HEK293 (cell line): ENCODE data around the gene IFI30.

Experiments
- CTCF ChIA-PET: fragments of 350-600 bp; formaldehyde crosslinking; extraction: SDS; loops from one replicate; lab custom pipeline; 2021; ENCODE audit warnings: antibody characterized with exemption; lab: Yijun Ruan, JAX
- POLR2A ChIA-PET: fragments of 300-600 bp; formaldehyde crosslinking; extraction: SDS; loops from one replicate; lab custom pipeline; 2020; ENCODE audit warnings: antibody characterized with exemption, inconsistent platforms; lab: Yijun Ruan, JAX
- H3K27ac ChIP-seq: fragments of 200-500 bp; sonication (Bioruptor generic); 2 replicates; pipeline ENCODE4 v1.5.1; 2014; ENCODE audit warnings: low read depth, low read length, control low read depth, inconsistent platforms; ENCODE audit errors: extremely low read depth
- H3K36me3 ChIP-seq, 2 experiments: fragments of 200-500 bp in 1 of 2; sonication (Bioruptor generic) in 1 of 2; 1 replicate in 1 of 2; 2 replicates in 1 of 2; pipeline ENCODE4 v1.5.1; 2014 to 2017; ENCODE audit warnings: inconsistent platforms in 2 of 2, low read length in 2 of 2; ENCODE audit not compliant: control insufficient read depth in 2 of 2, insufficient read depth in 1 of 2
- H3K4me1 ChIP-seq: fragments of 200-500 bp; sonication (Bioruptor generic); 2 replicates; pipeline ENCODE4 v1.5.1; 2014; ENCODE audit warnings: mild to moderate bottlenecking, low read length, inconsistent platforms; ENCODE audit not compliant: control insufficient read depth, insufficient read depth
- H3K4me3 ChIP-seq: 2 replicates; pipeline ENCODE4 v1.5.1; 2011; ENCODE audit warnings: low read depth, mild to moderate bottlenecking, control low read depth, low read length, moderate library complexity
- H3K9me3 ChIP-seq: fragments of 200-500 bp; sonication (Bioruptor generic); 2 replicates; pipeline ENCODE4 v1.5.1; 2014; ENCODE audit warnings: low read depth, low read length, inconsistent platforms; ENCODE audit not compliant: control insufficient read depth, insufficient read depth
- BCL11B ChIP-seq: fragments of 450-650 bp; formaldehyde crosslinking; IDR thresholded peaks from 2 replicates; pipeline ENCODE4 v1.5.1; 2016; ENCODE audit warnings: low read depth, missing biosample characterization, missing genetic modification characterization
- EGR2 ChIP-seq: fragments of 450-650 bp; formaldehyde crosslinking; IDR thresholded peaks from 2 replicates; pipeline ENCODE4 v1.5.1; 2016; ENCODE audit warnings: low read depth, missing biosample characterization, missing genetic modification characterization
- KLF9 ChIP-seq: fragments of 450-650 bp; formaldehyde crosslinking; IDR thresholded peaks from 2 replicates; pipeline ENCODE4 v1.5.1; 2016; ENCODE audit warnings: missing biosample characterization, missing genetic modification characterization, low read depth
- PBX3 ChIP-seq: sonication (generic); formaldehyde crosslinking; IDR thresholded peaks from 2 replicates; pipeline ENCODE4 v1.8.1; 2022; ENCODE audit warnings: mild to moderate bottlenecking, moderate library complexity, missing genetic modification reagents
- PRDM1 ChIP-seq: fragments of 450-650 bp; formaldehyde crosslinking; IDR thresholded peaks from 2 replicates; pipeline ENCODE4; 2016; ENCODE audit warnings: missing biosample characterization, missing genetic modification characterization
- REST ChIP-seq: fragments of 450-650 bp; formaldehyde crosslinking; IDR thresholded peaks from 2 replicates; pipeline ENCODE4 v1.5.1; 2016; ENCODE audit warnings: missing biosample characterization, missing genetic modification characterization
- ZFHX2 ChIP-seq: fragments of 450-650 bp; formaldehyde crosslinking; conservative IDR thresholded peaks from 2 replicates; pipeline ENCODE4 v1.5.1; 2016; ENCODE audit warnings: missing biosample characterization, missing genetic modification characterization
- ZFP3 ChIP-seq: fragments of 450-650 bp; formaldehyde crosslinking; IDR thresholded peaks from 2 replicates; pipeline ENCODE4 v1.5.1; 2016; ENCODE audit warnings: low read depth, missing biosample characterization, missing genetic modification characterization
- ZNF175 ChIP-seq: fragments of 450-650 bp; formaldehyde crosslinking; IDR thresholded peaks from 2 replicates; pipeline ENCODE4 v1.5.1; 2016; ENCODE audit warnings: missing biosample characterization, missing genetic modification characterization
- ZNF184 ChIP-seq: fragments of 450-650 bp; IDR thresholded peaks from 2 replicates; pipeline ENCODE4 v1.5.1; 2018; ENCODE audit warnings: missing biosample characterization, mild to moderate bottlenecking, missing genetic modification characterization
- ZNF239 ChIP-seq: fragments of 450-650 bp; formaldehyde crosslinking; IDR thresholded peaks from 2 replicates; pipeline ENCODE4 v1.5.1; 2016; ENCODE audit warnings: missing biosample characterization, missing genetic modification characterization
- ZNF473 ChIP-seq: fragments of 450-650 bp; formaldehyde crosslinking; IDR thresholded peaks from 2 replicates; pipeline ENCODE4 v1.5.1; 2017; ENCODE audit warnings: missing biosample characterization, missing genetic modification characterization
- ZNF600 ChIP-seq: fragments of 450-650 bp; formaldehyde crosslinking; IDR thresholded peaks from 2 replicates; pipeline ENCODE4 v1.5.1; 2016; ENCODE audit warnings: missing biosample characterization, missing genetic modification characterization
- ZNF639 ChIP-seq: fragments of 450-650 bp; formaldehyde crosslinking; IDR thresholded peaks from 2 replicates; pipeline ENCODE4 v1.5.1; 2016; ENCODE audit warnings: missing biosample characterization, missing genetic modification characterization
- ZNF660 ChIP-seq: fragments of 450-650 bp; IDR thresholded peaks from 2 replicates; pipeline ENCODE4 v1.5.1; 2018; ENCODE audit warnings: missing biosample characterization, mild to moderate bottlenecking, missing genetic modification characterization
- ZNF701 ChIP-seq: fragments of 450-650 bp; formaldehyde crosslinking; IDR thresholded peaks from 2 replicates; pipeline ENCODE4 v1.5.1; 2016; ENCODE audit warnings: missing biosample characterization, missing genetic modification characterization
- ZNF747 ChIP-seq: fragments of 450-650 bp; formaldehyde crosslinking; IDR thresholded peaks from 2 replicates; pipeline ENCODE4 v1.5.1; 2016; ENCODE audit warnings: missing biosample characterization, missing genetic modification characterization
- ZNF76 ChIP-seq: fragments of 450-650 bp; formaldehyde crosslinking; IDR thresholded peaks from 2 replicates; pipeline ENCODE4; 2016; ENCODE audit warnings: low read depth, missing biosample characterization, missing genetic modification characterization, borderline replicate concordance
- ZXDB ChIP-seq: fragments of 450-650 bp; formaldehyde crosslinking; IDR thresholded peaks from 2 replicates; pipeline ENCODE4 v1.5.1; 2016; ENCODE audit warnings: missing biosample characterization, missing genetic modification characterization

The IFI30 gene

GRCh38 chr19:18216789-18217188 is 43.2 kb downstream of the IFI30 start:
- Histone ChIP-seq H3K27ac (no peak overlapping the region), H3K9me3 (no peaks in the 10 kb centered on the region), H3K36me3 (no peaks in the 10 kb centered on the region), H3K4me1 (no peaks in the 10 kb centered on the region), H3K4me3 (no peak overlapping the region)
- TF ChIP-seq ZXDB = no peak
- TF ChIP-seq PBX3 (CRISPR knock-in tag) = no peak
- no peak for TF ChIP-seq PRDM1 (tag by site-specific recombination)
- peak; percentile 92 for TF ChIP-seq ZFP3 (tag by site-specific recombination)
- ChIA-PET POLR2A (interaction anchor here (0.6 kb wide), 1 partner anchor 44 kb away, joined by 5 read pairs; no protein-coding TSS in a partner anchor), CTCF (interaction anchor here (1.0 kb wide), 1 partner anchor 9 kb away, joined by 6 read pairs; no protein-coding TSS in a partner anchor)

- no peaks in the 10 kb centered on the region for H3K36me3 ChIP-seq
- no peaks in the 10 kb centered on the region for H3K9me3 ChIP-seq
- no peaks in the 10 kb centered on the region for H3K4me1 ChIP-seq
- POLR2A ChIA-PET = no interaction called here
- no peak overlapping the region for H3K27ac ChIP-seq
- H3K4me3 ChIP-seq = no peak overlapping the region
- TF ChIP-seq ZFHX2 (tag by site-specific recombination) (peak; percentile 76), ZNF747 (no peak), ZNF600 (tag by site-specific recombination) (peak; percentile 57; the same call in 1 of the 2 replicates), EGR2 (tag by site-specific recombination) (peak; percentile 54), ZNF76 (no peak)
- CTCF ChIA-PET = interaction anchor here (2.1 to 4.1 kb wide), 2 partner anchors 10 to 34 kb away, joined by 8 to 16 read pairs; no protein-coding TSS in a partner anchor
These were observed 44.5 kb downstream of the IFI30 start for GRCh38 chr19:18218159-18218558.

- H3K4me1 ChIP-seq = no peaks in the 10 kb centered on the region
- H3K9me3 ChIP-seq = no peaks in the 10 kb centered on the region
- no peak overlapping the region for H3K4me3 ChIP-seq
- POLR2A ChIA-PET = no interaction called here
- no peak overlapping the region for H3K27ac ChIP-seq
- CTCF ChIA-PET = interaction anchor here (1.8 to 4.1 kb wide), 3 partner anchors 10 to 33 kb away, joined by 6 to 16 read pairs (median 8); no protein-coding TSS in a partner anchor
- TF ChIP-seq ZFP3 (tag by site-specific recombination) (peak; percentile 98), ZNF639 (no peak), ZNF660 (tag by site-specific recombination) (no peak), KLF9 (tag by site-specific recombination) (no peak), REST (tag by site-specific recombination) (0 out of 2 replicates have a peak, but pooled peaks have one; percentile 16), ZNF701 (tag by site-specific recombination) (no peak), ZNF239 (tag by site-specific recombination) (no peak), ZNF175 (no peak), ZNF184 (tag by site-specific recombination) (no peak), BCL11B (tag by site-specific recombination) (no peak), ZNF473 (tag by site-specific recombination) (no peak)
- no peaks in the 10 kb centered on the region for H3K36me3 ChIP-seq
These were observed 45.0 kb downstream of the IFI30 start for GRCh38 chr19:18218600-18218999.
